ENCODE data around the gene CFL1.

Gene CFL1

GRCh38 chr11:65857853-65858680 is at the start of gene CFL1:
Gene CFL1, minus strand, starts transcription at chr11:65858180. Its CDS starts 81 bp downstream, at chr11:65858099.
- DNase-seq: peak; percentile 98

- no peak for DNase-seq
Measured at GRCh38 chr11:65906602-65907001, 48.6 kb upstream of the CFL1 start.

GRCh38 chr11:65903715-65904114 is 45.7 kb upstream of the CFL1 start:
- no peak for DNase-seq

- no peak for DNase-seq
Measured at GRCh38 chr11:65903068-65903481, 45.1 kb upstream of the CFL1 start.

GRCh38 chr11:65900899-65901180 is 42.9 kb upstream of the CFL1 start:
- DNase-seq: no peak

GRCh38 chr11:65900125-65900898 is 42.3 kb upstream of the CFL1 start, which contains the start of gene FOSL1:
Gene FOSL1, minus strand, starts transcription at chr11:65900388. Its CDS starts 49 bp downstream, at chr11:65900339.
- DNase-seq: peak; percentile 97

- peak; percentile 59 for DNase-seq
Measured at GRCh38 chr11:65899356-65900124, 41.6 kb upstream of the CFL1 start.

- DNase-seq: no peak
Measured at GRCh38 chr11:65898656-65899355, 40.8 kb upstream of the CFL1 start.

- no peak for DNase-seq
Measured at GRCh38 chr11:65897020-65897471, 39.1 kb upstream of the CFL1 start.

- DNase-seq: no peak
Measured at GRCh38 chr11:65896034-65896999, 38.3 kb upstream of the CFL1 start.

GRCh38 chr11:65895482-65895981 is 37.6 kb upstream of the CFL1 start:
- no peak for DNase-seq

- DNase-seq: peak; percentile 54
Measured at GRCh38 chr11:65894034-65894591, 36.1 kb upstream of the CFL1 start.

GRCh38 chr11:65892661-65893317 is 34.8 kb upstream of the CFL1 start:
- DNase-seq: no peak

- DNase-seq: peak; percentile 49
Measured at GRCh38 chr11:65892137-65892540, 34.2 kb upstream of the CFL1 start.

GRCh38 chr11:65891219-65892136 is 33.5 kb upstream of the CFL1 start:
- peak; percentile 44 for DNase-seq

GRCh38 chr11:65890324-65891218 is 32.6 kb upstream of the CFL1 start, which contains the start of gene CCDC85B:
Gene CCDC85B, plus strand, starts transcription at chr11:65890673. Its CDS starts 111 bp downstream, at chr11:65890784.
- DNase-seq: peak; percentile 98

GRCh38 chr11:65888163-65888814 is 30.3 kb upstream of the CFL1 start, which contains the start of gene FIBP:
Gene FIBP, minus strand, starts transcription at chr11:65888471. Its CDS starts 53 bp downstream, at chr11:65888418.
- peak; percentile 96 for DNase-seq

Data from CD4-positive, alpha-beta T cell treated with Interleukin-17A for 1 hour (primary cell).